Activated CD4-positive, alpha-beta T cell treated with anti-CD3 and anti-CD28 coated beads for 24 hours (primary cell): Measurements from ENCODE around the gene BRAT1.
"Not testable (repeated sequence)": the region's sequence is repeated elsewhere in the genome, so short reads cannot be mapped to it uniquely, and the experiment has no call there.

Experiments used
- DNase-seq, 2 donors: peaks; one replicate each; pipeline ENCODE4 v3.0.0-alpha.2; 2020; ENCODE audit warnings: low read depth in 2 of 2

BRAT1 gene

GRCh38 chr7:2535872-2536627, 19.3 kb downstream of the BRAT1 start:
- DNase-seq = not testable (repeated sequence)

- not testable (repeated sequence) for DNase-seq
These were observed 21.1 kb downstream of the BRAT1 start for GRCh38 chr7:2534214-2534613.

DNA sequence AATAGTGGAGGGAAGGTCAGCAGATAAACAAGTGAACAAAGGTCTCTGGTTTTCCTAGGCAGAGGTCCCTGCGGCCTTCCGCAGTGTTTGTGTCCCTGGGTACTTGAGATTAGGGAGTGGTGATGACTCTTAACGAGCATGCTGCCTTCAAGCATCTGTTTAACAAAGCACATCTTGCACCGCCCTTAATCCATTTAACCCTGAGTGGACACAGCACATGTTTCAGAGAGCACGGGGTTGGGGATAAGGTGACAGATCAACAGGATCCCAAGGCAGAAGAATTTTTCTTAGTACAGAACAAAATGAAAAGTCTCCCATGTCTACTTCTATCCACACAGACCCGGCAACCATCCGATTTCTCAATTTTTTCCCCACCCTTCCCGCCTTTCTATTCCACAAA, 21.8 kb downstream of the BRAT1 start:
- DNase-seq = not testable (repeated sequence)

DNA sequence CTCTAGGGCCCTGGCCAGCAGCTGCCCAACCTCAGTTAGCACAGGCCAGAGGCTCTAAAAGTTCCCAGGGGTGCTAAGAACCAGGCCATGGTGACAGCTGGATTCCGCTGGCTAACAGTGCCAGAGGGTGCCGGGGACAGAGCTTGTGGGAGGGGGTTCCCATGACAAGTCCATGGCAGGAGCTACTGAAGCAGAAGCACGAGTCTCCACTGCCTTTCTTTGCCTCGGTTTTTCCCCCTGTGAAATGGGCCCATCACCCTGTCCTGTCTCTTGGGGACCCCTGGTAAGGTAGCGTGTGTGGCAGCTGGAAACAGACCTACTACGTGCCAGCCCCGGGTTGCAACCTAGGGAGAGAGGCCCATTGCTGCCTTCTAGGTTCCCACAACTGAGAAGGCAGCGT, 22.5 kb downstream of the BRAT1 start:
- not testable (repeated sequence) for DNase-seq

DNA sequence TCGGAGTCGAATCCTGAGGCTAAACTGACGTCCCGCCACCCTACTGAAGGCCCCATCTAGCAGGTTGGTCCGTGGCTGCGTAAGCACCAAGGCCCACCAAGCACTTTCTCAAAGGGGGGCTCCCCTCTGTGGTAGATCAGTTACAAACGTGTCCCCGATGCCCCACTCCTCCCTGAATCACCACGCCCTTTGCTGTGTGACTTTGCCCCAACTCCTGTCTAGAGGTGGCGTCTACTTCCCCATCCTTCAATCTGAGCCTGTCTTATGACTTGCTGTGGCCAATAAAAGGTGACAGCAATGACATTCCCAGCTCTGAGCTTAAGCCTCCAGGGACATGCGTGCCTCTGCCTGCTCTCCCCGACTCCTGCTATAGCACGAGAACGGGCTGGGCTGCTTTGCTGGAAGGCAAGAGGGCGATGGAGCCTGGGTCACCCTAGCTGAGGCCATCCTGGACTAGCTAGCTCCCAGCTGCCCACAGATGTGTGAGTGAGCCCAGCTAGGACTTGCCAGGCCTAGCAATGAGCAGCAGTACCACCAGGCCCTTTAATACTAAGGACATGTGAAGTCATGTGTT, 23.0 kb downstream of the BRAT1 start:
- not testable (repeated sequence) for DNase-seq

- DNase-seq = not testable (repeated sequence)
These were observed 23.6 kb downstream of the BRAT1 start for GRCh38 chr7:2531796-2532110.

DNA sequence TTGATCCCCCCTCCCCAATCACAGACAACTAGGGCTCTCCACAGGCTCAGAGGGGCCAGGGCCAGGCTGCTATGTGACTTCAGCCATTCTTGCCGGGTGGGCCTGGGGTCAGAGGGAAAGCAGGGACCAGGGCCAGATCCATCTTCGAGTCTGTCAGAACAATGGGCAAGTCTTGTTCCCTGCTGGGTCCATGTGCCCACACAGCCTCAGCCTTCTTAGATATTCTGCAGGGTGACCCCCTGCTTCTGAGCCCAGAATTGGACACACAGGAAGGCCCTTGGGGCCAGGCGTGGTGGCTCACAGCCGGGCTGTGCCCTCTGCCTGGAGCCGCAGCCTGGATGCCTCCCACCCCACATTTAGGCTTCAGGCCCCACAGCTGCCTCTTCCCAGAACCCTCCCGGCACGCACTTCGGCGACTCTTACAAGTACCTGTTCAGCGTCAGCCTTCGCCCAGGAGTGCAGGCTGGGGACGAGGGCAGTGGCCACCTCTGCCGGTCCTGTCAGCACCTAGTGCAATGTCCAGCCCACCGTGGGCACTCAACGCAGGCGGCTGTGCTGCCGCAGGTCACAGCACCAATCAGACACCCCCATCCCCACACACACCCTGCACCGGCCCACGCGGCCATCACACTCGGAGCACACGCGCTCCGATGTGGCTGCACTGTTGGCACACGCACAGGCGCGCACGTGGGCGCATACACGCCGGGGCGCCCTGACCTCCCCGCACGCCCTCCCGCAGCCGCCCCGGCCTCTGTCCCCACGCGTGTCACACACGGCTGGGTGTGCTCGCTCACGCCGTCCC, 24.1 kb downstream of the BRAT1 start:
- not testable (repeated sequence) for DNase-seq

GRCh38 chr7:2530071-2530987, 25.0 kb downstream of the BRAT1 start:
- no peak for DNase-seq

DNA sequence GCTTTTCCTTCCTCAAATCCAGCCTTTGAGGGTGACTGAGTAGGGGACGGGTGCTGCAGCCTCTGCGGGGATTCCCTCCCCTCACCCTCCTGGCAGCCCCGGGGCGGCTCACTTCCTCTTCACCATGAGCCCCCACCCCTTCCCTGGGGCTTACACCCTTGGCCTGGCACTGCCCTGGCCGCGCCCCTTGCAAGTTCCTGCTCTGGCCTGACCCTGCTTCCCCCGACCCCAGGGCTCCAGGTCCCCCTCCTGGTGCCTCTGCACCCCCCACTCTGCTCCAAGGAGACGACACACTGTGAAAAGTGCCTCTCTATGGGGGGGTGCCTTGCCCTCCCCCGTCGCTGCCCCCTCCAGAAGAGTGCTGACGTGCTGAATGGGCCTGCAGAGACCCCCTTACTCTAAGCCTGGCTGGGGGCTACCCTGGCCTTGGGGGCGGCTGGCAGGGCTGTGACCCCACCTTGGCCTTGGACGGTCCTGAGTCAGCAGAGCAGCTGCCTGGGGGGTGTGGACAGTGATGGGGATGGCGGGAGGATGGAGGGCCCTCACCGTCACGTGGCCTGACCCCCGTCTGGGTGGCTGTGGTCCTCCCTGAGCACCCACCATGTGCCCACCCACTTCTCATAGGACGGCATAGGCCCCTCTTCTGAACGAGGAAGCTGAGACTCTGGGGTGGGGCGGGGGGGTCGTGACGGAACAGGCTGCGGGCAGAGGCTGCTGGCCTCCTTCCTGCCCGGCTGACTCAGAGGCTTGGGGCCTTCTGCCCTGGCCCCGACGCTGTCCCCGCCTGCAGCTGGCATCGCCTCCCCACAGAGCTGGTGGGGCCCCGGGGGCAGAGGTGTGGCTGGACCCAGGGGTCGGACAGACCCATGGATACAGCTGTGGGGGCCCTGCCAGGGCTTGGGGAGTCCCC, 25.9 kb downstream of the BRAT1 start:
- DNase-seq = no peak

DNA sequence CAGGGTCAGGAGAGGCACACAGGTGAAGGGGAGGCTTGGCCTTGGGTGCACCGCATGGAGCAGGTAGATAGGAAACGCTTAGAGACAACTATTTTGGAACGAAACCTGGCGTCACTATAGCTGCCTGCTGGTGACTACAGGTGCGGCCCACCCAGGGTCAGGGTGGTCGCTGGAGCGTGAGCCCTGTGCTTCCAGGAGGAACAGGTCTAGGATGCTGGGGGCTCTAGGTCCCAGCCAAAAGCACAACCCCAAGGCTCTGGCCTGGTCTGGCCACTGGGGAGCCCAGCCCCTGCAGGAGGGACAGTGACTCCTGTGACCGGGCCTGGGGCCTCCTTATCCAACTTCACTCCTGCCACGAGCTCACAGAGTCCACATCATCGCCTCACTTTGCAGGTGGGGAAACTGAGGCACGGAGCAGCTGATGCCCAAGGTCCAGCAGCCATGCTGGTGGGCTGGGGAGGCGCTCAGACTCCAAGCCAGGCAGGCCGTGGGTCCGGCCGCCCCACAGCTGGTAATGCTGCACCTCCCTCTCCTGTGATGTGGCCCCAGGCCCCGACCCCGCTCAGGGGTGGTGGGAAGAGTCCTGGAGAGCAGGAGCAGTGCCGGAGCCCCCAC, 26.7 kb downstream of the BRAT1 start:
- no peak for DNase-seq

DNA sequence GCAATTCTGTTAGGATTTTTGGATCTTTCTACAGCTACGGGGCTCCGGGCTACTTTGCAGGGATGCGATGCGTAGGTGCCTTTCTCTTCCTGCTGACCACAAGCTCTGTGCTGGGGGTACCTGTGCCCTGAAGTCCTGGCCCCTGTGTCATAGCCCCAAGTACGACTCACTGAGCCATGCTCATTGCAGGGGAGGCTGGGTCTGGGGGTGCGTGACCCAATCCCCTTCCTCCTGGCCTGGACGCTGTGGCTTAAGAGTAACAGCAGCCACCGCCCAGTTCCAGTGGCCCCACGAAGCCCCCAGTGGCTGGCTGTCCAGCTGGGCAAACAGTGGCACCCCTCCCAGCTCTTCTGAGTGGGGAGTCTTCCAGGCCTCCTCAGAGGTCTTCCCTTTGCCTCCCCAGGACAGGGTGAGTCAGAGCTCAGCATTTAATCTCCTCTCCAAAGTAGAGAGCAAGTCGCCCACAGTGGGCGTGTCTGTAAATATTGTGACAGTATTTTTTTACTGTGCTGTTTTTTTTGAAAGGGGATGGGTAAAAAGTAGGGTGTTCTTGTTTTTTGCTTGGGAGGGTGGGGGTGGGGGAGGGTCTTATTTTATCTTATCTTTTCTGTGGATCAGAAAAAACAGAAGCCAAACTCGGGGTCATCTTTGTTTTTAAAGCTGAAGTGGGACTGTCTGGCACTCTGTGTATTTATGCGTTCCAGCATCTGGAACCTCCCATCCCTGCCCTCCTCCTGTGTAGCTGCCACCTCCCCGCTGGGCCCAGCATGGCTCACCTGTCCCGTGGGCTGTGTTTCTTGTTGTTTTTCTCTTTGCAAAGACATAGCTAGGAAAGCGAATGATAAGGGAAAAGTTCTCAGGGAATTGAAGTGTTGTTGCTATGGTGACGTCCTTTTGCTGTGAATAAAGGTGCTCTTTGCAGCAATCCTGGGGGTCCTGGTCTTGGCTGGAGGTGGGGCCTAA, 27.5 kb downstream of the BRAT1 start:
- DNase-seq = no peak

DNA sequence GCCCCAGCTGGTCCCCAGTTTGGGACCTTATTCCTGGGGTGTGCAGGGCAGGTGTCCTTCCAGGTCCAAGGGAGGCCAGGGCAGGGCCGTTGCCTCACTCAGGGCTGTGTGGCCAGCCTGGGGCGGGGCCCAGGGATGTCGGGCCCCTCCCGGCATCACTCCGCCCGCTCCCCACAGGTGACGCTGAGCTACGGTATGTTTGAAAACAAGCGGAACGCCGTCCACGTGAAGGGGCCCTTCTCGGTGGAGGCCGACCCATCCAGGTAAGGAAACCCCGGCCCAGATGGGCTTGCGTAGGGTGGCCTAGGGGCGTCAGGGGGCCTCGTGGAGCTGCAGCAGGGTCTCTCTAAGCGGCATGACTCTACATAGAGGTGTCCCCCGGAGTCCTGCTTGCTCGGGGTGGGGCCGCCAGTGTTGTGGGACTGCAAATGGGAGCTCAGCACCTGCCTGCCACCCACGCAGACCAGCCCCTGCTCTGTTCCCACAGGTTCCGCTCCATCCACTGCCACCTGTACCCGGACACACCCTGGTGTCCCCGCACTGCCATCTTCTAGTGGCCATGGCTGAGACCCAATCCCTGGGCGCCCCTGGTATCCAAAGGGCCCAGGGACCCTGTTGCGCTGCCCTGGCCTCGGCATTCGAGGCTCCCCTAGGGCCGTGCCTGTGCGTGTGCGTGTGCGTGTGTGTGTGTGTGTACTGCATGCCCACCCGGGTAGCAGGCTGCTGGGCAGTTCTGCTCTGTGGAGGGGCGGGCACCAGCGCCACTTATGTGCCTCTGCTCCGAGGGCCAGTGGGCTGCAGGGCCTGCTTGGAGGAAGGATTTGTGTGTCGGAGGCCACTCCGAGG, 28.4 kb downstream of the BRAT1 start:
- DNase-seq = no peak

GRCh38 chr7:2525658-2526630, 29.4 kb downstream of the BRAT1 start:
- no peak for DNase-seq

DNA sequence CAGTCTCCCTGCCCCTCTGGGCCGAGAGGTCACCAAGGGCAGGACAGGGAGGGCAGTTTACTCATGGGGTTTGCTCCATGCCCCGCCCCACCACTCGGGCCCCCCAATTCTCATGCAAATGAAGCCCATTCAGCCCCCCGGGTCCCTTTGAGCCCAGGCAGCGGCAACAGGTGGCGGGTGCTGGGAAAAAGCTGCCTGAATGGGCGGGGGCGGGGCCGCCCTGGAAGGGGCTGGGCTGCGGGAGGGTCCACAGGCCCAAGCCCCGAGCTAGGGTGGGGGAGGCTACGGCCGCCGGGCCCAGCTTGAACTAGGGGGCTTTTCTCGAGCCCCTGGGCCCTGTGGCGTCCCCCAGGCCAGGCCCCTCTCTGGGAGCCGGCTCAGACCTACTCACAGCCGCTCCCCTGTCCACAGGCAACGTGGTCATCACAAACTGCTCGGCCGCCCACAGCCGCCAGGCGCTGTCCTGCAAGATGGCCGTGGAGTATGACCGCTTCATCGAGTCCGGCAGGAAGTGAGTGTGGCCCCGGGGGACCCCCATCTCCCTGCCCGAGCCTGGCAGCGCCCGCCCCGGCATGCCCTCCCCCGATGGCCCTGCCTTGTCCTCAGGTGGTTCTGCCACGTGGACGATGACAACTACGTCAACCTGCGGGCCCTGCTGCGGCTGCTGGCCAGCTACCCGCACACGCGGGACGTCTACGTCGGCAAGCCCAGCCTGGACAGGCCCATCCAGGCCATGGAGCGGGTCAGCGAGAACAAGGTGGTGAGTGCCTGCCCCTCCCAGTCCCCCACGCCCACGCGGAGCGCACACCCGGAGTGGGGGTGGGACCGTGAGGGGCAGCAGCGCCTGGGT, 30.3 kb downstream of the BRAT1 start:
- no peak for DNase-seq

GRCh38 chr7:2523941-2524807, 31.1 kb downstream of the BRAT1 start:
- DNase-seq = no peak
